ENCODE results near the gene SPRR2G.

SPRR2G gene

GRCh38 chr1:153178922-153179321, 28.2 kb upstream of the SPRR2G start:
- in situ Hi-C loops (cut with MboI; ENCODE audit: low sequenced_read_pairs, unreplicated experiment): loop anchor here (25.0 kb wide), 1 partner anchor 217 kb away; the partner anchor contains the start of gene SPRR4
- no peak for DNase-seq (ENCODE audit: low spot score)
- TF ChIP-seq, protein P1, sequence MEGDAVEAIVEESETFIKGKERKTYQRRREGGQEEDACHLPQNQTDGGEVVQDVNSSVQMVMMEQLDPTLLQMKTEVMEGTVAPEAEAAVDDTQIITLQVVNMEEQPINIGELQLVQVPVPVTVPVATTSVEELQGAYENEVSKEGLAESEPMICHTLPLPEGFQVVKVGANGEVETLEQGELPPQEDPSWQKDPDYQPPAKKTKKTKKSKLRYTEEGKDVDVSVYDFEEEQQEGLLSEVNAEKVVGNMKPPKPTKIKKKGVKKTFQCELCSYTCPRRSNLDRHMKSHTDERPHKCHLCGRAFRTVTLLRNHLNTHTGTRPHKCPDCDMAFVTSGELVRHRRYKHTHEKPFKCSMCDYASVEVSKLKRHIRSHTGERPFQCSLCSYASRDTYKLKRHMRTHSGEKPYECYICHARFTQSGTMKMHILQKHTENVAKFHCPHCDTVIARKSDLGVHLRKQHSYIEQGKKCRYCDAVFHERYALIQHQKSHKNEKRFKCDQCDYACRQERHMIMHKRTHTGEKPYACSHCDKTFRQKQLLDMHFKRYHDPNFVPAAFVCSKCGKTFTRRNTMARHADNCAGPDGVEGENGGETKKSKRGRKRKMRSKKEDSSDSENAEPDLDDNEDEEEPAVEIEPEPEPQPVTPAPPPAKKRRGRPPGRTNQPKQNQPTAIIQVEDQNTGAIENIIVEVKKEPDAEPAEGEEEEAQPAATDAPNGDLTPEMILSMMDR (IDR thresholded peaks at IDR 0.05; ENCODE audit: borderline replicate concordance, control extremely low read depth, extremely low read depth, insufficient read depth, missing control alignments): no peak

GRCh38 chr1:153174624-153175023, 23.9 kb upstream of the SPRR2G start:
- in situ Hi-C loops (cut with MboI; ENCODE audit: low sequenced_read_pairs, unreplicated experiment): loop anchor here (25.0 kb wide), 1 partner anchor 212 kb away; the partner anchor contains the start of gene SPRR4

DNA sequence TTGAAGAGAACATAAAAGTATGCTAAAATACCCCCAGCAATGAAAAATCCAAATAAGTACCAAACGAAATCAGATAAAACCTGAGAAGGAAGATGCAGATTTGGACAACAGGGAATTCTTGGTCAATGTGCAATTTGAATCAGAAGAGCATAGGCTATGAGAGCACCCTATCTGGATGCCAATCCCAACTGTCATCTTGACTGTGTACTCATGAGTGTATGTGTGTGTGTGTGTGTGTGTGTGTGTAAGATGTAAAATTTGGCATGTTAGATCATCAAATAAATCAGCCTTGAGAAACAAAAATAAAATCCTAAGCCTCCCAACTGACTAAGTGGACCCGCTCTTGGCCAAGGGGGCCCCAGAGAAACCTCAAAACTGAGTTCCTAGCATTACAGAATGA, 18.0 kb upstream of the SPRR2G start:
- TF ChIP-seq, protein P1 (IDR thresholded peaks at IDR 0.05; ENCODE audit: borderline replicate concordance, control extremely low read depth, extremely low read depth, insufficient read depth, missing control alignments): no peak
- in situ Hi-C loops (cut with MboI; ENCODE audit: low sequenced_read_pairs, unreplicated experiment): no loop called here
- no peak for DNase-seq (ENCODE audit: low spot score)

More at GRCh38 chr1:153174624-153175023, 23.9 kb upstream of the SPRR2G start:
- no peak for DNase-seq (ENCODE audit: low spot score)
- TF ChIP-seq, protein P1 (IDR thresholded peaks at IDR 0.05; ENCODE audit: borderline replicate concordance, control extremely low read depth, extremely low read depth, insufficient read depth, missing control alignments): no peak

- TF ChIP-seq, protein P1 (IDR thresholded peaks at IDR 0.05; ENCODE audit: borderline replicate concordance, control extremely low read depth, extremely low read depth, insufficient read depth, missing control alignments): no peak
- no peak for DNase-seq (ENCODE audit: low spot score)
- in situ Hi-C loops (cut with MboI; ENCODE audit: low sequenced_read_pairs, unreplicated experiment): no loop called here
Observed at GRCh38 chr1:153155541-153155940, 4.9 kb upstream of the SPRR2G start.

GRCh38 chr1:153152481-153152880, 1.8 kb upstream of the SPRR2G start:
- TF ChIP-seq, protein P1 (IDR thresholded peaks at IDR 0.05; ENCODE audit: borderline replicate concordance, control extremely low read depth, extremely low read depth, insufficient read depth, missing control alignments): no peak
- in situ Hi-C loops (cut with MboI; ENCODE audit: low sequenced_read_pairs, unreplicated experiment): no loop called here
- DNase-seq (ENCODE audit: low spot score): no peak

DNA sequence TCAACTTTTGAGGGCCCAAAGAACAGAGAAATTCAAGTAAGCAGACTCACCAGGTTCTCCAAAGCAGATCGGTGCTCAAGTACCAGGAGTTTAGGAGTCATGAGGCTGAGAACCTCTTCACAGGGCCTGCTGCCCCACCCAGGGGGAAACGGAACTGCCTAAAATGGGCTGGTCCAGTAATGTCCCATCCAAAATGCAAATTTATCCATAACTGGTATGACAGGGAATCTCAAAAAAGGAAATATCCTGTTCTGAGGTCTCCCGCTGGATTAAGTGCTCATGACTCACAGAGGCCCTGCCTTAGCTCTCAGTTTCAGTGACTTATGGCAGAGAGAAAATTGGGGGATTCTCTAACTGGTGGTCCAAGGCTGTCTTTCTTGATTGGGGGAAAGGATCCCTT, 9.3 kb downstream of the SPRR2G start:
- no peak for DNase-seq (ENCODE audit: low spot score)
- in situ Hi-C loops (cut with MboI; ENCODE audit: low sequenced_read_pairs, unreplicated experiment): no loop called here
- TF ChIP-seq, protein P1 (IDR thresholded peaks at IDR 0.05; ENCODE audit: borderline replicate concordance, control extremely low read depth, extremely low read depth, insufficient read depth, missing control alignments): no peak

All from GM13976 (cell line).